ENCODE measurements around the gene IFNGR2. TPM values are rescaled to one million over a fixed set of nuclear protein-coding genes. Genes with fewer than 3 reads are reported as not detected.
A peak's percentile ranks its signal among the peaks of the same experiment; 100 is the strongest.

IFNGR2 gene
- total and polyA plus RNA-seq, 2 donors (not counting 3 experiments of a cell fraction or from before 2014, with no cell fraction given), result 44.2 to 46.1 TPM

DNA sequence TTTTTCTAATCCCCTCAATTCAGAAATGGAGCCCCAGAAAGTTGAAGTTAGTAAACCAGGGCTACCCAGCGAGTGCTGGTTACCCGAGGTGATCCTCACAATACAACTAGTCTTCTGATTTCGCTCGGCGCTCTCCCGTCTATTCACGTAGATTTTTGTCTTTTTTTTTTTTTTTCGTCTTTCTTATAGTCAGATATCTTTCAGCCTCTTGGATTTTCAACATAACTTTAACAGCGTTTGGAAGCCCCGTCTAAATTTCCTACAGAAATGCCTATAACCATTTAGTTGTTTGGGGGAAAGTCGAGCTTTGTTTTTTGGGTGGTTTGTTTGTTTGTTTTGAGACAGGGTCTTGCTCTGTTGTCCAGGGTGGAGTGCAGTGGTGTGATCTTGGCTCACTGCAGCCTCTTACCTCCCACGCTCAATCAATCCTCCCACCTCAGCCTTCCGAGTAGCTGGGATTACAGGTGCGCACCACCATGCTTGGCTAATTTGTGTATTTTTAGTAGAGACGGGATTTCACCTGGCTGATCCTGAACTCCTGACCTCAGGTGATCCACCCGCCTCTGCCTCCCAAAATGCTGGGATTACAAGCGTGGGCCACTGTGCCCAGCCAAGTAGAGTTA is 77.4 kb downstream of the IFNGR2 start:
- Histone ChIP-seq H3K36me3 (ENCODE audit: control insufficient read depth in 2 of 2, extremely low read depth in 1 of 2, insufficient read depth in 2 of 2, low read length in 2 of 2) (no peaks in the 10 kb centered on the region), H3K4me3 (replicated peaks in 1 of 3; ENCODE audit: insufficient read depth in 1 of 3, low read depth in 1 of 3, low read length in 3 of 3) (peak overlapping the region; percentile 70 to 83 (median 82)), H3K79me2 (ENCODE audit: control insufficient read depth, insufficient read depth, low read length) (peaks cover 6% of the 10 kb centered on the region), H3K4me1 (ENCODE audit: control insufficient read depth, extremely low read depth, insufficient read depth, low read length) (peaks cover 4% of the 10 kb centered on the region), H3K9me3 (replicated peaks; ENCODE audit: control insufficient read depth, insufficient read depth, low read length) (no peaks in the 10 kb centered on the region), H2AFZ (ENCODE audit: low read depth, low read length) (peak overlapping the region; percentile 95), H3K4me2 (ENCODE audit: insufficient read depth, low read length) (peak overlapping the region; percentile 83), H4K20me1 (replicated peaks; ENCODE audit: control insufficient read depth, extremely low read depth, insufficient read depth, low read length) (no peaks in the 10 kb centered on the region), H3K9ac (replicated peaks; ENCODE audit: extremely low read depth, insufficient read depth, low read length) (peak overlapping the region; percentile 95), H3K27ac (ENCODE audit: insufficient read depth, low read depth, low read length) (peak overlapping the region; percentile 68), H3K27me3 (ENCODE audit: control insufficient read depth in 2 of 2, insufficient read depth in 2 of 2, low read length in 2 of 2) (peaks cover 3% of the 10 kb centered on the region in 2 experiments), H3K9me1 (replicated peaks; ENCODE audit: control insufficient read depth, extremely low read depth, insufficient read depth, low read length) (no peaks in the 10 kb centered on the region)
- FAIRE-seq, result no peak
- no peak for DNase-seq (ENCODE audit: low read depth, low spot score)
- intact Hi-C loops (cut with micrococcal nuclease) (loop anchor here (1.0 to 2.0 kb wide), 2 partner anchors 11 to 62 kb away; partner anchors contain the start of genes DNAJC28, GART and SON), dilution Hi-C loops (cut with MboI; ENCODE audit: extremely low pct_ligation_motif_present, low sequenced_read_pairs) (no loop called here)
- BruUV-seq (replicated peaks), result TSS peak; percentile 73
- ChIA-PET CTCF (interaction anchor here (0.6 to 2.3 kb wide), 18 partner anchors 9 to 284 kb away, joined by 3 to 24 read pairs (median 4); partner anchors contain the start of genes DNAJC28 and IFNAR1), POLR2A (interaction anchor here (0.6 to 1.9 kb wide), 7 partner anchors 9 to 276 kb away, joined by 3 to 22 read pairs (median 3); partner anchors contain the start of genes DNAJC28, DONSON and IL10RB)
- no peak for TF ChIP-seq POLR2A (IDR thresholded peaks at IDR 0.05; ENCODE audit: low read depth, low read length)
- TF ChIP-seq POLR2AphosphoS5 (IDR thresholded peaks at IDR 0.05; ENCODE audit: insufficient read depth, low read depth, low read length), result no peak

DNA sequence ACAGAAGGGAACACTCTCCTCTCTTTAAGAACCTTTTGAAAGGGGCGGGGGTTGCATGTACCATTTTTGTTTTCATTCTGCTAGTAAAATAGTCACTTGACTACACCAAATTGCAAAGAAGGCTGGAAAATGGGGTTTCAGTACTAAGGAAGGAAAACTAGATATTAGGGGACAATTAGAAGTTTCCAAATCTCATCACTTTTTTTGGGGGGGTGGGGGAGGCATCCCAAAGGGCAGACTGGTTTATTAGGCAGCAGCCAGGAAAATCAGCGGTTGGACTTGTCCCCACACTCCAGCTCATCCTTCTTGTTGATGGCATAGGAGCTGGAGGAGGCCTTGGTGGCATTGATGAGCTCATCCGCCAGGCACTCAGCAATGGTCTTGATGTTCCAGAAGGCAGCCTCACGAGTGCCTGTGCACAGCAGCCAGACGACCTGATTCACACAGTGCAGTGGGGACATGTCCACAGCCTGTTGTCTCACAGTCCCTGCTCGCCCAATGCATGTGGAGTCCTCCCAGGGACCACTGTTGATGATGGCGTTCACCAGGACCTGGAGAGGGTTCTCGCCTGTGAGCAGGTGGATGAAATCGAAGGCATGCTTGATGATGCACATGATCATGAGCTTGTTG is 78.2 kb downstream of the IFNGR2 start:
- Histone ChIP-seq H3K36me3 (ENCODE audit: control insufficient read depth in 2 of 2, extremely low read depth in 1 of 2, insufficient read depth in 2 of 2, low read length in 2 of 2) (no peaks in the 10 kb centered on the region), H3K79me2 (ENCODE audit: control insufficient read depth, insufficient read depth, low read length) (peaks cover 6% of the 10 kb centered on the region), H3K27me3 (ENCODE audit: control insufficient read depth in 2 of 2, insufficient read depth in 2 of 2, low read length in 2 of 2) (peaks cover 3% of the 10 kb centered on the region in 2 experiments), H3K9me1 (replicated peaks; ENCODE audit: control insufficient read depth, extremely low read depth, insufficient read depth, low read length) (no peaks in the 10 kb centered on the region), H3K9me3 (replicated peaks; ENCODE audit: control insufficient read depth, insufficient read depth, low read length) (no peaks in the 10 kb centered on the region), H3K4me3 (replicated peaks in 1 of 3; ENCODE audit: insufficient read depth in 1 of 3, low read depth in 1 of 3, low read length in 3 of 3) (no peak overlapping the region), H4K20me1 (replicated peaks; ENCODE audit: control insufficient read depth, extremely low read depth, insufficient read depth, low read length) (no peaks in the 10 kb centered on the region), H3K9ac (replicated peaks; ENCODE audit: extremely low read depth, insufficient read depth, low read length) (no peak overlapping the region), H2AFZ (ENCODE audit: low read depth, low read length) (no peak overlapping the region), H3K4me2 (ENCODE audit: insufficient read depth, low read length) (no peak overlapping the region), H3K4me1 (ENCODE audit: control insufficient read depth, extremely low read depth, insufficient read depth, low read length) (peaks cover 4% of the 10 kb centered on the region), H3K27ac (ENCODE audit: insufficient read depth, low read depth, low read length) (no peak overlapping the region)
- DNase-seq (ENCODE audit: low read depth, low spot score) (no peak), FAIRE-seq (peak; percentile 8)
- POLR2A ChIA-PET, result interaction anchor here (1.9 kb wide), 1 partner anchor 10 kb away, joined by 22 read pairs; the partner anchor contains the start of gene DNAJC28
- intact Hi-C loops (cut with micrococcal nuclease) (loop anchor here (2.0 kb wide), 1 partner anchor 61 kb away; the partner anchor contains the start of genes GART and SON), dilution Hi-C loops (cut with MboI; ENCODE audit: extremely low pct_ligation_motif_present, low sequenced_read_pairs) (no loop called here)
- TF ChIP-seq, protein P1, sequence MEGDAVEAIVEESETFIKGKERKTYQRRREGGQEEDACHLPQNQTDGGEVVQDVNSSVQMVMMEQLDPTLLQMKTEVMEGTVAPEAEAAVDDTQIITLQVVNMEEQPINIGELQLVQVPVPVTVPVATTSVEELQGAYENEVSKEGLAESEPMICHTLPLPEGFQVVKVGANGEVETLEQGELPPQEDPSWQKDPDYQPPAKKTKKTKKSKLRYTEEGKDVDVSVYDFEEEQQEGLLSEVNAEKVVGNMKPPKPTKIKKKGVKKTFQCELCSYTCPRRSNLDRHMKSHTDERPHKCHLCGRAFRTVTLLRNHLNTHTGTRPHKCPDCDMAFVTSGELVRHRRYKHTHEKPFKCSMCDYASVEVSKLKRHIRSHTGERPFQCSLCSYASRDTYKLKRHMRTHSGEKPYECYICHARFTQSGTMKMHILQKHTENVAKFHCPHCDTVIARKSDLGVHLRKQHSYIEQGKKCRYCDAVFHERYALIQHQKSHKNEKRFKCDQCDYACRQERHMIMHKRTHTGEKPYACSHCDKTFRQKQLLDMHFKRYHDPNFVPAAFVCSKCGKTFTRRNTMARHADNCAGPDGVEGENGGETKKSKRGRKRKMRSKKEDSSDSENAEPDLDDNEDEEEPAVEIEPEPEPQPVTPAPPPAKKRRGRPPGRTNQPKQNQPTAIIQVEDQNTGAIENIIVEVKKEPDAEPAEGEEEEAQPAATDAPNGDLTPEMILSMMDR (IDR thresholded peaks at IDR 0.05; ENCODE audit: extremely low read depth in 1 of 2, insufficient read depth in 1 of 2, low read depth in 1 of 2, low read length in 2 of 2), result no peak
- TF ChIP-seq, protein P2, sequence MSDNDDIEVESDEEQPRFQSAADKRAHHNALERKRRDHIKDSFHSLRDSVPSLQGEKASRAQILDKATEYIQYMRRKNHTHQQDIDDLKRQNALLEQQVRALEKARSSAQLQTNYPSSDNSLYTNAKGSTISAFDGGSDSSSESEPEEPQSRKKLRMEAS (IDR thresholded peaks at IDR 0.05; ENCODE audit: insufficient read depth, insufficient read length), result no peak
- TF ChIP-seq MYC (IDR thresholded peaks at IDR 0.05; ENCODE audit: low read depth, low read length) (no peak), EZH2 (IDR thresholded peaks at IDR 0.05; ENCODE audit: borderline replicate concordance, low read depth, low read length, severe bottlenecking) (no peak), JUN (IDR thresholded peaks at IDR 0.05; ENCODE audit: borderline replicate concordance, insufficient read depth, insufficient read length, low read depth) (no peak), POLR2A (IDR thresholded peaks at IDR 0.05; ENCODE audit: low read depth, low read length) (no peak), GATA2 (IDR thresholded peaks at IDR 0.05; ENCODE audit: insufficient read depth, insufficient read length, low read depth, low read length) (no peak), FOS (IDR thresholded peaks at IDR 0.05; ENCODE audit: borderline replicate concordance, insufficient read depth, low read length) (no peak), POLR2AphosphoS5 (IDR thresholded peaks at IDR 0.05; ENCODE audit: insufficient read depth, low read depth, low read length) (no peak)
- BruUV-seq (replicated peaks), result no TSS peak
- CTCF ChIA-PET, result interaction anchor here (1.8 to 2.3 kb wide), 2 partner anchors 10 to 124 kb away, joined by 8 to 14 read pairs; partner anchors contain the start of gene DNAJC28

Measured in endothelial cell of umbilical vein (primary cell).